K562 (cell line): ENCODE results near the gene RABGAP1L.

Experiments
- ARID1B ChIP-seq: fragments of 450-650 bp; IDR thresholded peaks from 2 replicates; pipeline ENCODE4 v1.6.1; 2016; ENCODE audit warnings: antibody characterized with exemption, mild to moderate bottlenecking, inconsistent platforms
- BACH1 ChIP-seq: fragments of 200-800 bp; sonication (Bioruptor generic); IDR thresholded peaks from 2 replicates; pipeline ENCODE4 v1.6.1; 2016; ENCODE audit warnings: missing genetic modification characterization, missing compliant biosample characterization
- EHMT2 ChIP-seq: fragments of 450-650 bp; IDR thresholded peaks from 2 replicates; pipeline ENCODE4 v1.6.1; 2018; ENCODE audit warnings: antibody characterized with exemption
- MTA1 ChIP-seq: fragments of 450-650 bp; IDR thresholded peaks from 2 replicates; pipeline ENCODE4 v1.6.1; 2017; ENCODE audit warnings: borderline replicate concordance
- MYC ChIP-seq, 2 experiments: fragments of 250-450 bp in 1 of 2; sonication (Bioruptor Pico) in 1 of 2; IDR thresholded peaks; 2 replicates each; pipeline versions ENCODE4 v1.5.1 to v1.6.1; 2012 to 2021; ENCODE audit warnings: low read depth in 2 of 2, borderline replicate concordance in 1 of 2, improper control_type of control experiment in 1 of 2, low read length in 1 of 2, mild to moderate bottlenecking in 1 of 2, moderate library complexity in 1 of 2
- STAG1 ChIP-seq: sonication (generic); formaldehyde crosslinking; IDR thresholded peaks from 2 replicates; pipeline ENCODE4 v1.5.0; 2020; ENCODE audit warnings: missing genetic modification reagents, borderline replicate concordance
- TAF15 ChIP-seq: fragments of 200-400 bp; formaldehyde crosslinking; IDR thresholded peaks from 2 replicates; pipeline ENCODE4 v1.6.1; 2017; ENCODE audit warnings: mild to moderate bottlenecking, low read depth, low read length, moderate library complexity
- ZKSCAN8 ChIP-seq: fragments of 200-800 bp; sonication (Bioruptor generic); IDR thresholded peaks from 2 replicates; pipeline ENCODE4 v1.6.1; 2016; ENCODE audit warnings: missing genetic modification characterization, missing compliant biosample characterization
- ZNF316 ChIP-seq: fragments of 450-650 bp; IDR thresholded peaks from 2 replicates; pipeline ENCODE4 v1.6.1; 2016
- TF ChIP-seq, protein P1 (sequence below): sonication (generic); formaldehyde crosslinking; IDR thresholded peaks from 2 replicates; pipeline ENCODE4 v1.9.0; 2022; ENCODE audit warnings: mild to moderate bottlenecking, missing genetic modification reagents
- TF ChIP-seq, protein P2 (sequence below): fragments of 250-450 bp; sonication (Bioruptor Pico); IDR thresholded peaks from 2 replicates; pipeline ENCODE4 v1.4.0; 2020
- TF ChIP-seq, protein P3 (sequence below), 3 experiments: IDR thresholded peaks in 2 of 3; conservative IDR thresholded peaks in 1 of 3; 2 replicates each; pipeline ENCODE4 v1.5.1; 2011 to 2012; ENCODE audit warnings: low read length in 3 of 3, mild to moderate bottlenecking in 3 of 3, control low read depth in 2 of 3, improper control_type of control experiment in 1 of 3, inconsistent platforms in 1 of 3, low read depth in 1 of 3, mixed read lengths in 1 of 3, moderate library complexity in 1 of 3; ENCODE audit not compliant: insufficient read depth in 2 of 3
- TF ChIP-seq, protein P4 (sequence below): fragments of 250-450 bp; sonication (Bioruptor Pico); IDR thresholded peaks from 2 replicates; pipeline ENCODE4 v1.8.0; 2022; ENCODE audit warnings: moderate library complexity, mild to moderate bottlenecking, inconsistent platforms
- TF ChIP-seq, protein P5 (sequence below): sonication (generic); formaldehyde crosslinking; IDR thresholded peaks from 2 replicates; pipeline ENCODE4 v1.8.1; 2022; ENCODE audit warnings: missing genetic modification reagents

DNA sequence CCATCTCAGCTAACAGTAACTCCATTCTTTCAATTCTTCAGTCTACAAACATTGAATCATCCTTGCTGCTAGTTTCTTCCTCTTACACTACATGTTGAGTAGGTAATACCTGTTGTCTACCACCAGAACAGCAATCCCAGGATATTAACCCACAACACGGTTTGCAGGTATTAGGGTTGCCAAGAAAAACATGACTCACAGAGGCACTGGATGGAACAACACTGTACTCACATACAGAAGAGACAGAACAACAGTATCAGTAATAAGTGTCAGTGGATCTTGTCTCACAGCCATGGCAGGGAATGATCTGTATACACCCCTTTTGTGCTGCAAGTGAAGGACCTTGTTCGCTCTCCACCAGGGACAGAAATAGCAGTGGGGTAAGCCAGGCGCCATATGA lies 500.5 kb downstream of the RABGAP1L start:
- TF ChIP-seq, protein P1, sequence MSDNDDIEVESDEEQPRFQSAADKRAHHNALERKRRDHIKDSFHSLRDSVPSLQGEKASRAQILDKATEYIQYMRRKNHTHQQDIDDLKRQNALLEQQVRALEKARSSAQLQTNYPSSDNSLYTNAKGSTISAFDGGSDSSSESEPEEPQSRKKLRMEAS (CRISPR knock-in tag) = no peak
- TF ChIP-seq, protein P2, sequence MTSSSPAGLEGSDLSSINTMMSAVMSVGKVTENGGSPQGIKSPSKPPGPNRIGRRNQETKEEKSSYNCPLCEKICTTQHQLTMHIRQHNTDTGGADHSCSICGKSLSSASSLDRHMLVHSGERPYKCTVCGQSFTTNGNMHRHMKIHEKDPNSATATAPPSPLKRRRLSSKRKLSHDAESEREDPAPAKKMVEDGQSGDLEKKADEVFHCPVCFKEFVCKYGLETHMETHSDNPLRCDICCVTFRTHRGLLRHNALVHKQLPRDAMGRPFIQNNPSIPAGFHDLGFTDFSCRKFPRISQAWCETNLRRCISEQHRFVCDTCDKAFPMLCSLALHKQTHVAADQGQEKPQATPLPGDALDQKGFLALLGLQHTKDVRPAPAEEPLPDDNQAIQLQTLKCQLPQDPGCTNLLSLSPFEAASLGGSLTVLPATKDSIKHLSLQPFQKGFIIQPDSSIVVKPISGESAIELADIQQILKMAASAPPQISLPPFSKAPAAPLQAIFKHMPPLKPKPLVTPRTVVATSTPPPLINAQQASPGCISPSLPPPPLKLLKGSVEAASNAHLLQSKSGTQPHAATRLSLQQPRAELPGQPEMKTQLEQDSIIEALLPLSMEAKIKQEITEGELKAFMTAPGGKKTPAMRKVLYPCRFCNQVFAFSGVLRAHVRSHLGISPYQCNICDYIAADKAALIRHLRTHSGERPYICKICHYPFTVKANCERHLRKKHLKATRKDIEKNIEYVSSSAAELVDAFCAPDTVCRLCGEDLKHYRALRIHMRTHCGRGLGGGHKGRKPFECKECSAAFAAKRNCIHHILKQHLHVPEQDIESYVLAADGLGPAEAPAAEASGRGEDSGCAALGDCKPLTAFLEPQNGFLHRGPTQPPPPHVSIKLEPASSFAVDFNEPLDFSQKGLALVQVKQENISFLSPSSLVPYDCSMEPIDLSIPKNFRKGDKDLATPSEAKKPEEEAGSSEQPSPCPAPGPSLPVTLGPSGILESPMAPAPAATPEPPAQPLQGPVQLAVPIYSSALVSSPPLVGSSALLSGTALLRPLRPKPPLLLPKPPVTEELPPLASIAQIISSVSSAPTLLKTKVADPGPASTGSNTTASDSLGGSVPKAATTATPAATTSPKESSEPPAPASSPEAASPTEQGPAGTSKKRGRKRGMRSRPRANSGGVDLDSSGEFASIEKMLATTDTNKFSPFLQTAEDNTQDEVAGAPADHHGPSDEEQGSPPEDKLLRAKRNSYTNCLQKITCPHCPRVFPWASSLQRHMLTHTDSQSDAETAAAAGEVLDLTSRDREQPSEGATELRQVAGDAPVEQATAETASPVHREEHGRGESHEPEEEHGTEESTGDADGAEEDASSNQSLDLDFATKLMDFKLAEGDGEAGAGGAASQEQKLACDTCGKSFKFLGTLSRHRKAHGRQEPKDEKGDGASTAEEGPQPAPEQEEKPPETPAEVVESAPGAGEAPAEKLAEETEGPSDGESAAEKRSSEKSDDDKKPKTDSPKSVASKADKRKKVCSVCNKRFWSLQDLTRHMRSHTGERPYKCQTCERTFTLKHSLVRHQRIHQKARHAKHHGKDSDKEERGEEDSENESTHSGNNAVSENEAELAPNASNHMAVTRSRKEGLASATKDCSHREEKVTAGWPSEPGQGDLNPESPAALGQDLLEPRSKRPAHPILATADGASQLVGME (CRISPR knock-in tag) = no peak
- TF ChIP-seq, protein P3, sequence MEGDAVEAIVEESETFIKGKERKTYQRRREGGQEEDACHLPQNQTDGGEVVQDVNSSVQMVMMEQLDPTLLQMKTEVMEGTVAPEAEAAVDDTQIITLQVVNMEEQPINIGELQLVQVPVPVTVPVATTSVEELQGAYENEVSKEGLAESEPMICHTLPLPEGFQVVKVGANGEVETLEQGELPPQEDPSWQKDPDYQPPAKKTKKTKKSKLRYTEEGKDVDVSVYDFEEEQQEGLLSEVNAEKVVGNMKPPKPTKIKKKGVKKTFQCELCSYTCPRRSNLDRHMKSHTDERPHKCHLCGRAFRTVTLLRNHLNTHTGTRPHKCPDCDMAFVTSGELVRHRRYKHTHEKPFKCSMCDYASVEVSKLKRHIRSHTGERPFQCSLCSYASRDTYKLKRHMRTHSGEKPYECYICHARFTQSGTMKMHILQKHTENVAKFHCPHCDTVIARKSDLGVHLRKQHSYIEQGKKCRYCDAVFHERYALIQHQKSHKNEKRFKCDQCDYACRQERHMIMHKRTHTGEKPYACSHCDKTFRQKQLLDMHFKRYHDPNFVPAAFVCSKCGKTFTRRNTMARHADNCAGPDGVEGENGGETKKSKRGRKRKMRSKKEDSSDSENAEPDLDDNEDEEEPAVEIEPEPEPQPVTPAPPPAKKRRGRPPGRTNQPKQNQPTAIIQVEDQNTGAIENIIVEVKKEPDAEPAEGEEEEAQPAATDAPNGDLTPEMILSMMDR (IDR thresholded peaks at IDR 0.05 in 2 of 3, conservative IDR thresholded peaks at IDR 0.05 in 1 of 3; ENCODE audit: insufficient read depth in 2 of 3, low read depth in 1 of 3, low read length in 3 of 3) = no peak
- no peak for TF ChIP-seq MYC (IDR thresholded peaks at IDR 0.05; ENCODE audit: low read depth, low read length)
- no peak for TF ChIP-seq MYC (CRISPR knock-in tag; IDR thresholded peaks at IDR 0.05; ENCODE audit: borderline replicate concordance, low read depth)
- TF ChIP-seq EHMT2 = no peak
- no peak for TF ChIP-seq ZNF316
- TF ChIP-seq ARID1B = no peak
- TF ChIP-seq STAG1 (CRISPR knock-in tag) = no peak
- no peak for TF ChIP-seq MTA1
- TF ChIP-seq BACH1 (tag) = no peak
- no peak for TF ChIP-seq TAF15
- TF ChIP-seq, protein P4, sequence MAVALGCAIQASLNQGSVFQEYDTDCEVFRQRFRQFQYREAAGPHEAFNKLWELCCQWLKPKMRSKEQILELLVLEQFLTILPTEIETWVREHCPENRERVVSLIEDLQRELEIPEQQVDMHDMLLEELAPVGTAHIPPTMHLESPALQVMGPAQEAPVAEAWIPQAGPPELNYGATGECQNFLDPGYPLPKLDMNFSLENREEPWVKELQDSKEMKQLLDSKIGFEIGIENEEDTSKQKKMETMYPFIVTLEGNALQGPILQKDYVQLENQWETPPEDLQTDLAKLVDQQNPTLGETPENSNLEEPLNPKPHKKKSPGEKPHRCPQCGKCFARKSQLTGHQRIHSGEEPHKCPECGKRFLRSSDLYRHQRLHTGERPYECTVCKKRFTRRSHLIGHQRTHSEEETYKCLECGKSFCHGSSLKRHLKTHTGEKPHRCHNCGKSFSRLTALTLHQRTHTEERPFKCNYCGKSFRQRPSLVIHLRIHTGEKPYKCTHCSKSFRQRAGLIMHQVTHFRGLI (CRISPR knock-in tag) = no peak
- TF ChIP-seq, protein P5, sequence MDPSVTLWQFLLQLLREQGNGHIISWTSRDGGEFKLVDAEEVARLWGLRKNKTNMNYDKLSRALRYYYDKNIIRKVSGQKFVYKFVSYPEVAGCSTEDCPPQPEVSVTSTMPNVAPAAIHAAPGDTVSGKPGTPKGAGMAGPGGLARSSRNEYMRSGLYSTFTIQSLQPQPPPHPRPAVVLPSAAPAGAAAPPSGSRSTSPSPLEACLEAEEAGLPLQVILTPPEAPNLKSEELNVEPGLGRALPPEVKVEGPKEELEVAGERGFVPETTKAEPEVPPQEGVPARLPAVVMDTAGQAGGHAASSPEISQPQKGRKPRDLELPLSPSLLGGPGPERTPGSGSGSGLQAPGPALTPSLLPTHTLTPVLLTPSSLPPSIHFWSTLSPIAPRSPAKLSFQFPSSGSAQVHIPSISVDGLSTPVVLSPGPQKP (CRISPR knock-in tag) = no peak
- TF ChIP-seq ZKSCAN8 (CRISPR knock-in tag) = no peak
